ENCODE results near the gene IGFL4. TPM values are rescaled to one million over a fixed set of nuclear protein-coding genes. Genes with fewer than 3 reads are reported as not detected.
A peak's percentile ranks its signal among the peaks of the same experiment; 100 is the strongest.

Gene IGFL4
- total and polyA plus RNA-seq, 2 of the 8 experiments (the other 6 are each of a cell fraction or from before 2014, with no cell fraction given), result 0.05 to 0.11 TPM

DNA sequence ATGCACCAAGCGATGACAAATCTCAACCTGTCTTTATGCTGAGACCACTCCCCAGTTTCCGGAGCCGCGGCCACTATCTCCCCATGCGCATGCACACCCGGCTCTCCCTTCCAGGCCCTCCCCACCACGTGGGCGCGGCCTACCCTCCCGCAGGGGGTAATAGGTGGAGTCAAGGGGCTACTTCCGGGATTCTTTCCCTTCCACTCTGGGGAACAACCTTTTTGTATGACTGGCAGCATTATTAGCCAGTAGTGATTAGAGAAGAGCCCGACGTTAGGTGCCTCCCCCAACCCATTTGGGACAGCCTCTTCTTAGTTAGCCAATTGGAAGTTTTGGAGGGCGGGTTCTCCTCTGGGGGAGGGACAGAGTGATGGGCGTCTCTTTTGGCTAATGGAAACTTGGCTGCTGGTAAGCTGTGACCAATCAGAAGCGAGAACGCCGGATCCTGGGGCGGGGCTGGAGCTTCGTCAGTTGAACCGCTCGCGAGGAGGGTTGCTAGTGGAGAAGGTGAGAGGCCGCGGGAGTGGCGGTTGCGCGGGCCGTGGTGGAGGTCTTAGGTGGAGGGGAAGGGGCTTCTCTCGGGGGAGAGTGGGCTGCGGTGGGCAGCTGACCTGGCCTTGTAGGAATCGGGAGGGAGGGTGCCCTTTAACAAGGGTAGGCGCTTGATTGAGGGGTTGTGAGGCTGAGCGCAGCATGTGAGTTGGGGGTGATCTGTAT lies 45.6 kb downstream of the IGFL4 start, which contains the start of gene CCDC61 (continued):
- TF ChIP-seq, protein P1, sequence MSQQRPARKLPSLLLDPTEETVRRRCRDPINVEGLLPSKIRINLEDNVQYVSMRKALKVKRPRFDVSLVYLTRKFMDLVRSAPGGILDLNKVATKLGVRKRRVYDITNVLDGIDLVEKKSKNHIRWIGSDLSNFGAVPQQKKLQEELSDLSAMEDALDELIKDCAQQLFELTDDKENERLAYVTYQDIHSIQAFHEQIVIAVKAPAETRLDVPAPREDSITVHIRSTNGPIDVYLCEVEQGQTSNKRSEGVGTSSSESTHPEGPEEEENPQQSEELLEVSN (IDR thresholded peaks at IDR 0.05), result no peak
- TF ChIP-seq, protein P2, sequence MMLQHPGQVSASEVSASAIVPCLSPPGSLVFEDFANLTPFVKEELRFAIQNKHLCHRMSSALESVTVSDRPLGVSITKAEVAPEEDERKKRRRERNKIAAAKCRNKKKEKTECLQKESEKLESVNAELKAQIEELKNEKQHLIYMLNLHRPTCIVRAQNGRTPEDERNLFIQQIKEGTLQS (IDR thresholded peaks at IDR 0.05; ENCODE audit: insufficient read depth, low read depth, low read length), result peak; percentile 43; the same call in 1 of the 2 replicates
- TF ChIP-seq TAF1 (IDR thresholded peaks at IDR 0.05; ENCODE audit: low read depth, low read length) (peak; percentile 72), SIRT6 (IDR thresholded peaks at IDR 0.05; ENCODE audit: low read length) (no peak), PHF8 (conservative IDR thresholded peaks at IDR 0.05; ENCODE audit: low read depth, low read length) (peak; percentile 72), GTF2F1 (IDR thresholded peaks at IDR 0.05; ENCODE audit: borderline replicate concordance, low read depth, low read length) (no peak), BACH1 (IDR thresholded peaks at IDR 0.05; ENCODE audit: low read length) (no peak), CTBP2 (IDR thresholded peaks at IDR 0.05; ENCODE audit: borderline replicate concordance, insufficient read depth, insufficient read length, low read length) (no peak), TAF7 (optimal IDR thresholded peaks at IDR 0.05; ENCODE audit: borderline replicate concordance, low read depth, low read length) (no peak), EGR1 (IDR thresholded peaks at IDR 0.05; ENCODE audit: borderline replicate concordance, low read depth, low read length) (no peak), RNF2 (IDR thresholded peaks at IDR 0.05; ENCODE audit: borderline replicate concordance, low read depth, low read length, missing control alignments, poor library complexity, severe bottlenecking) (no peak), KDM4A (IDR thresholded peaks at IDR 0.05; ENCODE audit: low read depth, low read length, severe bottlenecking) (peak; percentile 71), CBX5 (IDR thresholded peaks at IDR 0.05; ENCODE audit: low read depth, low read length) (no peak), SIN3A (conservative IDR thresholded peaks at IDR 0.05 in 1 of 2, IDR thresholded peaks at IDR 0.05 in 1 of 2; ENCODE audit: low read depth in 1 of 2, low read length in 2 of 2) (peak; percentile 77 to 78; a peak in 2 of 4 replicates), RFX5 (IDR thresholded peaks at IDR 0.05; ENCODE audit: borderline replicate concordance, low read depth, low read length) (no peak), BRCA1 (IDR thresholded peaks at IDR 0.05; ENCODE audit: low read depth, low read length) (no peak)
- TF ChIP-seq, protein P3, sequence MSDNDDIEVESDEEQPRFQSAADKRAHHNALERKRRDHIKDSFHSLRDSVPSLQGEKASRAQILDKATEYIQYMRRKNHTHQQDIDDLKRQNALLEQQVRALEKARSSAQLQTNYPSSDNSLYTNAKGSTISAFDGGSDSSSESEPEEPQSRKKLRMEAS (IDR thresholded peaks at IDR 0.05), result peak; percentile 93
